Right lobe of liver (tissue), 6 donors: Measurements from ENCODE around the gene ANKRD60. TPM values are rescaled to one million over a fixed set of nuclear protein-coding genes. Genes with fewer than 3 reads are reported as not detected.

ENCODE experiments used
- ATAC-seq, 4 donors: fragments of 200-7000 bp; cut with Tn5 transposase; one replicate each; pipeline ENCODE4 v1.9.1; 2020; ENCODE audit warnings: mild to moderate bottlenecking in 4 of 4, moderate library complexity in 4 of 4
- DNase-seq, 3 donors: peaks; one replicate each; pipeline ENCODE4 v3.0.0-alpha.2; 2020
- H3K27ac ChIP-seq, 3 donors: fragments of 200-600 bp; one replicate each; pipeline ENCODE4 v1.8.0; 2022
- H3K27me3 ChIP-seq, 2 donors: fragments of 200-600 bp; one replicate each; pipeline ENCODE4 v1.8.0; 2022
- H3K36me3 ChIP-seq, 4 donors: fragments of 200-600 bp; sonication (generic) in 1 of 4; one replicate each; pipeline versions ENCODE4 v1.5.1 to v1.8.0; 2017 to 2022; ENCODE audit warnings: control low read depth in 1 of 4
- H3K4me1 ChIP-seq, 4 donors: fragments of 200-600 bp; sonication (generic) in 1 of 4; one replicate each; pipeline versions ENCODE4 v1.5.1 to v1.8.0; 2017 to 2022; ENCODE audit warnings: control low read depth in 1 of 4
- H3K4me3 ChIP-seq, 3 donors: fragments of 200-600 bp; one replicate each; pipeline ENCODE4 v1.8.0; 2022
- H3K9me3 ChIP-seq, 4 donors: fragments of 200-600 bp; sonication (generic) in 1 of 4; one replicate each; pipeline versions ENCODE4 v1.5.1 to v1.8.0; 2017 to 2022; ENCODE audit warnings: control low read depth in 1 of 4
- POLR2A ChIP-seq: fragments of 450-650 bp; IDR thresholded peaks from one replicate; pipeline ENCODE4 v1.6.1; 2017; ENCODE audit warnings: antibody characterized with exemption, mild to moderate bottlenecking
- WGBS: methylation state at CpG from one replicate; pipeline ENCODE4 v1.1.6; 2018; ENCODE audit warnings: low coverage, low lambda C conversion rate; ENCODE audit not compliant: insufficient coverage; ENCODE audit errors: missing lambda C conversion rate; 5-methylcytosine and 5-hydroxymethylcytosine counted together
- intact Hi-C, 2 donors: fragments of 100-400 bp; cut with DNase I; formaldehyde crosslinking; loops; one replicate each; pipeline versions ENCODE4 v1.11.2 to v1.14.1; 2022
- total RNA-seq, 6 experiments: library from RNA; depleted of rRNA in 2 of 6; stranded (reverse); fragments of >200 nt in 2 of 6; fragmentation: NEBNext Ultra II Directional in 3 of 6; extraction: Animal tissue kit (Norgen Biotek cat#: 25700) in 3 of 6; gene quantifications; one replicate each; pipeline versions ENCODE4 v1.1.0 to v1.2.4, GENCODE V29; 2016 to 2023
- TF ChIP-seq, protein P1 (sequence below), 4 donors: fragments of 200-600 bp in 3 of 4; fragments of 450-650 bp in 1 of 4; IDR thresholded peaks; one replicate each; pipeline versions ENCODE4 v1.5.1 to v1.8.0; 2016 to 2022; ENCODE audit warnings: antibody characterized with exemption in 4 of 4, mild to moderate bottlenecking in 2 of 4
- donor health status: DM: no; HTN: yes; CAD: no.
- donor health status: DM: no; HTN: no; CAD: no.
- donor health status: DM: no; HTN: no; CAD: no.
- donor health status: DM: no; HTN: yes; CAD: no.
- donor health status: DM: no; HTN: yes; CAD: no.

The ANKRD60 gene
- total RNA-seq, 6 experiments from 2014 or later, result not detected

DNA sequence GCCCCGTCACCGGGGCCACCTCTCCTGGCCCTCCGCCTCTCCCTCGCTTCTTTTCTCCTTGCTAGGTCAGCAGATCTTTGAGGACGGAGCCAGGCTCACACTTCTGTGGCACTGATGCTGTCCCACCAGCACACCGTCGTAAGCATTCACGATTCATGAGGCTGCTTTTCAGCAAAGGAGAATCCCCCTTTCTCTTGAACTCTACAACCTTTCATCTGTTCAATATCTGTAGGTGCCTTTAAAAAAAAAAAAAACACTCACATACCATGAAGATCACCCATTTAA lies 31.3 kb downstream of the ANKRD60 start:
- ATAC-seq, result no peak
- H3K27ac ChIP-seq, result no peak overlapping the region

DNA sequence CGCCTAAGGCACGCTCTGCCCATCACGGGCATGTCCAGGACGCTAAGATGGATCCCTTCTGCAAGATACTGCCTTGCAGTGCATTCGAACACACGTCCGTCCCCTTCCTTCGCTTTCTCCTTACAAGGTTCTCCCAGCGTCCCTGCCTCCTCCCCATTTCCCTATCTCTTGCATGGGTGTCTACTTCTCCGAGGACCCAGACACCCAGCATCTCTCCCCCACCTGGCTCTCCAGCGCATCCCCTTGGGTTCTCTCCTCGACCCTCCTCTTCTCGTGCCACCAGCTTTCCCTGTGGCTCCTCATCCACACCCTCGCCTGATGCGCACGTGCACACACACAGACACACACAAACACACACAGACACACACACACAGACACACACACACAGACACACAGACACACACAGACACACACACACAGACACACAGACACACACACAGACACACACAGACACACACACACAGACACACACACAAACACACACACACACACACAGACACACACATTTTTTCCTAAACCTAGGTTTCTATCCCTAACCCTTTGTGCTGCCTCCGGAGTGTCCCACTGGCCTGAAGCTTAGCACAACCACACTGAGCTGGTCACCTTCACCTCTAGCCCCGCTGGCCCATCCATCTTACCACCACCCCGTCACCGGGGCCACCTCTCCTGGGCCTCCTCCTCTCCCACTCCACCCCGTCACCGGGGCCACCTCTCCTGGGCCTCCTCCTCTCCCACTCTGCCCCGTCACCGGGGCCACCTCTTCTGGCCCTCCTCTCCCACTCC lies 31.9 kb downstream of the ANKRD60 start:
- Histone ChIP-seq H3K4me3 (no peak overlapping the region), H3K27ac (no peak overlapping the region), H3K36me3 (no peaks in the 10 kb centered on the region), H3K27me3 (no peaks in the 10 kb centered on the region), H3K4me1 (no peaks in the 10 kb centered on the region), H3K9me3 (no peaks in the 10 kb centered on the region)
- intact Hi-C loops, result no loop called here
- 78% methylated on average over 23 of the region's 24 CpGs for WGBS
- ATAC-seq (no peak), DNase-seq (no peak)
- TF ChIP-seq POLR2A, result no peak
- TF ChIP-seq, protein P1, sequence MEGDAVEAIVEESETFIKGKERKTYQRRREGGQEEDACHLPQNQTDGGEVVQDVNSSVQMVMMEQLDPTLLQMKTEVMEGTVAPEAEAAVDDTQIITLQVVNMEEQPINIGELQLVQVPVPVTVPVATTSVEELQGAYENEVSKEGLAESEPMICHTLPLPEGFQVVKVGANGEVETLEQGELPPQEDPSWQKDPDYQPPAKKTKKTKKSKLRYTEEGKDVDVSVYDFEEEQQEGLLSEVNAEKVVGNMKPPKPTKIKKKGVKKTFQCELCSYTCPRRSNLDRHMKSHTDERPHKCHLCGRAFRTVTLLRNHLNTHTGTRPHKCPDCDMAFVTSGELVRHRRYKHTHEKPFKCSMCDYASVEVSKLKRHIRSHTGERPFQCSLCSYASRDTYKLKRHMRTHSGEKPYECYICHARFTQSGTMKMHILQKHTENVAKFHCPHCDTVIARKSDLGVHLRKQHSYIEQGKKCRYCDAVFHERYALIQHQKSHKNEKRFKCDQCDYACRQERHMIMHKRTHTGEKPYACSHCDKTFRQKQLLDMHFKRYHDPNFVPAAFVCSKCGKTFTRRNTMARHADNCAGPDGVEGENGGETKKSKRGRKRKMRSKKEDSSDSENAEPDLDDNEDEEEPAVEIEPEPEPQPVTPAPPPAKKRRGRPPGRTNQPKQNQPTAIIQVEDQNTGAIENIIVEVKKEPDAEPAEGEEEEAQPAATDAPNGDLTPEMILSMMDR (IDR thresholded peaks at IDR 0.05), result no peak

More for the DNA sequence above, 31.3 kb downstream of the ANKRD60 start:
- Histone ChIP-seq H3K4me3 (no peak overlapping the region), H3K4me1 (no peaks in the 10 kb centered on the region), H3K36me3 (no peaks in the 10 kb centered on the region), H3K9me3 (no peaks in the 10 kb centered on the region), H3K27me3 (no peaks in the 10 kb centered on the region)
- no peak for DNase-seq
- WGBS, result 93% methylated on average over 8 of the region's 8 CpGs
- TF ChIP-seq POLR2A, result no peak
- TF ChIP-seq, protein P1 (IDR thresholded peaks at IDR 0.05), result no peak
- intact Hi-C loops, result no loop called here

DNA sequence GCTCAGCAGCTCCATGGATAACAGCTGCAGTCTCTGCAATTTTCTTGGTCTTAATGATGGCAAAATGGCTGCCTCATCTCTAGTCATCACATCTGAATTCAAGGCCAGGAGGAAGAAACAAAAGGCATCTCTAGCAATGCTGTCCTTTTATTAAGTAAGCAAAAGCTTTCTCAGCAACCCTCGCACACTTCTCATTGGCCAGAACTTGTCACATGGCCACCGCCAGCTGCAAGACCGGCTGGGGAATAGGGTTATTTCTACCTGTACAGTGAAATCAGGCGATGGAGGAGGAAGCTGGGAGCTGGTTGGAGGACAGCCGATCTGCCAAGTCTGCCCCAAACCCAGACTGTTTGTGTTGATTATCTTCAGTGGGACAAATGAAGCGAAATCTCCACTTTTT lies 33.4 kb downstream of the ANKRD60 start:
- Histone ChIP-seq H3K36me3 (no peaks in the 10 kb centered on the region), H3K27me3 (no peaks in the 10 kb centered on the region), H3K4me1 (no peaks in the 10 kb centered on the region), H3K9me3 (no peaks in the 10 kb centered on the region), H3K27ac (no peak overlapping the region), H3K4me3 (no peak overlapping the region)
- no peak for ATAC-seq
- no peak for DNase-seq
- 82% methylated on average over 6 of the region's 6 CpGs for WGBS
- TF ChIP-seq POLR2A, result no peak
- TF ChIP-seq, protein P1 (IDR thresholded peaks at IDR 0.05), result no peak
- intact Hi-C loops, result no loop called here

DNA sequence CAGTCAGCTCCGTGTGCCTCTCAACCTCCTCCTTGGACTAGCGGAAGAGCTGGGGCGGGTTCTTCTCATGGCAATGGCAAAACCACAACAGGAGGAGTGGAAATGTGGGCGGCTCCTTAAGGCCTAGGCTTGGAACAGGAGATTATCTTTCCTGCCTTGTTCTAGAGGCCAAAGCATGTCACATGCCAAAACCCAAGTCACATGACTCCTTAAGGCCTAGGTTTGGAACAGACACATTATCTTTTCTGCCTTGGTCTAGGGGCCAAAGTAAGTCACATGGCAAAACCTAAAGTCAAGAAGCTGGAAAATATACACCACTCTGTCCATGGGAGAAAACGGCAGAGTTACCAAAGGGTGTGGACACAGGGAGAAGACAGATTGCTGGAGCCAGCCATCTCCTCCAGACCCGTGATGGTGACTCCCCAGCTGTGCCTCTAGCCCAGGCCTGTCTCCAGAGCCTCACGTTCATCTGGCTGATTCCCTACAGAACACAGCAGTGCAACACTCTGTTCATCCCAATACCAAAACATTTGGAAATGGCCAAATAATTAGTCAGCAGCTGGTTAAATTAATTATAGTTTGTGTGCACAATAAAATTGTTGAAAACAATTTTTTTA lies 34.2 kb downstream of the ANKRD60 start:
- no peaks in the 10 kb centered on the region for H3K9me3 ChIP-seq
- H3K36me3 ChIP-seq, result no peaks in the 10 kb centered on the region
- DNase-seq (no peak), ATAC-seq (no peak)
- no peaks in the 10 kb centered on the region for H3K27me3 ChIP-seq
- no peak overlapping the region for H3K27ac ChIP-seq
- intact Hi-C loops, result no loop called here
- no peak overlapping the region for H3K4me3 ChIP-seq
- H3K4me1 ChIP-seq, result no peaks in the 10 kb centered on the region
- no peak for TF ChIP-seq POLR2A
- TF ChIP-seq, protein P1 (IDR thresholded peaks at IDR 0.05), result no peak
- 63% methylated on average over 4 of the region's 7 CpGs for WGBS
